Lower leg skin (tissue), 4 donors: ENCODE results near the gene MAMDC2. TPM values are rescaled to one million over a fixed set of nuclear protein-coding genes. Genes with fewer than 3 reads are reported as not detected.

Experiments
- DNase-seq, 2 donors: peaks; one replicate each; pipeline ENCODE4 v3.0.0-alpha.2; 2019; ENCODE audit warnings: low spot score in 2 of 2
- H3K4me3 ChIP-seq: fragments of 200-600 bp; sonication (generic); 2 replicates; pipeline ENCODE4 v1.5.1; 2017; ENCODE audit warnings: mild to moderate bottlenecking, low read depth; ENCODE audit not compliant: poor library complexity, severe bottlenecking
- CTCF ChIP-seq, 3 donors: fragments of 450-650 bp; IDR thresholded peaks; one replicate each; pipeline ENCODE4 v1.5.1; 2016; ENCODE audit warnings: antibody characterized with exemption in 3 of 3, mild to moderate bottlenecking in 3 of 3, moderate library complexity in 2 of 3
- POLR2A ChIP-seq, 2 donors: fragments of 450-650 bp; IDR thresholded peaks; one replicate each; pipeline ENCODE4 v1.6.1; 2016 to 2017; ENCODE audit warnings: antibody characterized with exemption in 2 of 2, mild to moderate bottlenecking in 1 of 2, moderate library complexity in 1 of 2
- WGBS, 2 donors: methylation state at CpG; one replicate each; pipeline ENCODE4 v1.1.5; 2018; 5-methylcytosine and 5-hydroxymethylcytosine counted together
- intact Hi-C: fragments of 100-400 bp; cut with DNase I; formaldehyde crosslinking; loops from one replicate; pipeline ENCODE4 v1.15.0; 2023; ENCODE audit warnings: low total_unique reads
- total RNA-seq, 4 donors: library from RNA; depleted of rRNA; stranded (reverse); fragments of >200 nt; gene quantifications; one replicate each; pipeline ENCODE4 v1.1.0, GENCODE V29; 2016

The MAMDC2 gene
- total RNA-seq, 4 donors from 2014 or later, result 5.7 to 14.1 (median 9.9) TPM

DNA sequence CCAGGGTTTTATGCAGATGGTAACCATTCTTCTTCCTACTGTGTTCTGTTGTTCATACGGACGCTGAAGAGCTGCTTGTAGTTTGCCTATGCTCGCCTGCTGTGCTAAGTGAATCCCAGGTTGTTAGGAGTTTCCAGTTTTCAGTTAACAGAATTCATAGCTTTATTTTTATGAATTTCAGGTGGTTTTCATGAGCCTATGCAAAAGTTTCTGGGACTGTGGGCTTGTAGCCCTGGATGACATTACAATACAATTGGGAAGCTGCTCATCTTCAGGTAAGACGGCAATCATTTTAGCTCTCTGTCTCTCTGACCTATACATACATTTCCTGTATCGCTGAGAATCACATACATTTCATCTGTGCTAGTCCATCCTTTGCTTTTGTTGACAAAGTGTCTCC is 124.9 kb downstream of the MAMDC2 start:
- no peak overlapping the region for H3K4me3 ChIP-seq
- WGBS, 2 donors, result 89 to 90% methylated on average over 5 of the region's 5 CpGs
- TF ChIP-seq CTCF (IDR thresholded peaks at IDR 0.05), result no peak
- TF ChIP-seq POLR2A (IDR thresholded peaks at IDR 0.05), result no peak
- intact Hi-C loops, result no loop called here
- no peak for DNase-seq

- intact Hi-C loops, result no loop called here
- no peak for DNase-seq
- no peak overlapping the region for H3K4me3 ChIP-seq
- TF ChIP-seq POLR2A (IDR thresholded peaks at IDR 0.05) (no peak), CTCF (IDR thresholded peaks at IDR 0.05) (no peak)
- WGBS, 2 donors, result 67 to 78% methylated on average over 3 of the region's 3 CpGs
Measured at GRCh38 chr9:70169222-70169621, 125.6 kb downstream of the MAMDC2 start.

DNA sequence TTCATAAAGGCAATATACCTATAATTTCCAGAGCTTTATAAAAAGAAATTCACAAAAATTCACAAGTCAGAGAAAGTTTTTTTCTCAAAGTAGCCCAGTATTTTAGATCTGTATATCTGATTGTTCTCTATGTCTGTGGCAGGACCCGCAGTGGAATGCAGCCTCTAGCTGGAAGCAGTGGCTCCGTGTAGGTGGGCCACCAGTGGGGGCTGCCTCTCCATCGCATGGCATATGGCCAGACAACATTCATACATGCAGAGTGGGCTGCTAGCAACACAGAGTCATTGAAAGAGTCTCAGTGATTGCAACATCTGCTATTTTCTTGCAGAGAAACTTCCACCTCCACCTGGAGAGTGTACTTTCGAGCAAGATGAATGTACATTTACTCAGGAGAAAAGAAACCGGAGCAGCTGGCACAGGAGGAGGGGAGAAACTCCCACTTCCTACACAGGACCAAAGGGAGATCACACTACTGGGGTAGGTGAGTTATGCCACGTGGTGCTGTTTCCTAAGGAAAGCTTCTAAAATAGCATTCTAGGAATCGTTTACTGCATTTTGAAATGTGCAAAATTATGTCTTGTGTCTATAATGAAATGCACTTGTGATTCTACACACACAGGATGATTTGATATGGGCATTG is 126.6 kb downstream of the MAMDC2 start:
- 63 to 75% methylated on average over 7 of the region's 7 CpGs for WGBS, 2 donors
- TF ChIP-seq CTCF (IDR thresholded peaks at IDR 0.05) (no peak), POLR2A (IDR thresholded peaks at IDR 0.05) (no peak)
- intact Hi-C loops, result no loop called here
- DNase-seq, result no peak
- H3K4me3 ChIP-seq, result no peak overlapping the region

GRCh38 chr9:70172532-70172931 is 128.9 kb downstream of the MAMDC2 start:
- DNase-seq, result no peak
- WGBS, 2 donors, result 82 to 100% methylated on average over 1 of the region's 1 CpG
- TF ChIP-seq POLR2A (IDR thresholded peaks at IDR 0.05), result no peak
- no peak for TF ChIP-seq CTCF (IDR thresholded peaks at IDR 0.05)
- no peak overlapping the region for H3K4me3 ChIP-seq
- intact Hi-C loops, result no loop called here

DNA sequence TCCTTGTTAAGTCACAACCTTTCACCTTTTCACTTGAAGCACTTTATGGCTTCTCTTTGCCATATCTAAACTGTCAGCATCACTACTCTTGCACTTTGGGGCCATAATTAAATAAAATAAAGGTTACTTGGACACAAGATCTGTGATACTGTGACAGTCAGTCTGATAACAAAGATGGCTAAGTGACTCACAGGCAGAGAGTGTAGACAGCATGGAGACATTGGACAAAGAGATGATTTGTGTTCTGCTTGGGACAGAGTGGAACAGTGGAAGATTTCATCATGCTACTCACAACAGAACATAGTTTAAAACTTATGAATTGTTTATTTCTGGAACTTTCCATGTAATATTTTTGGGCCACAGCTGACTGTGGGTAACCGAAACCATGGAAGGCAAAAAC is 133.5 kb downstream of the MAMDC2 start:
- intact Hi-C loops, result no loop called here
- H3K4me3 ChIP-seq, result no peak overlapping the region
- no peak for DNase-seq
- TF ChIP-seq CTCF (IDR thresholded peaks at IDR 0.05), result no peak
- no peak for TF ChIP-seq POLR2A (IDR thresholded peaks at IDR 0.05)
- 92 to 93% methylated on average over 1 of the region's 1 CpG for WGBS, 2 donors

- TF ChIP-seq POLR2A (IDR thresholded peaks at IDR 0.05) (no peak), CTCF (IDR thresholded peaks at IDR 0.05) (no peak)
- H3K4me3 ChIP-seq, result no peak overlapping the region
- 70 to 72% methylated on average over 2 of the region's 2 CpGs for WGBS, 2 donors
Measured at GRCh38 chr9:70192707-70193106, 149.1 kb downstream of the MAMDC2 start.

More at GRCh38 chr9:70192707-70193106, 149.1 kb downstream of the MAMDC2 start:
- DNase-seq, result no peak
- intact Hi-C loops, result no loop called here
